Heart right ventricle (tissue), 16 donors: ENCODE results near the gene PRELP. TPM values are rescaled to one million over a fixed set of nuclear protein-coding genes. Genes with fewer than 3 reads are reported as not detected.

Experiments
- ATAC-seq, 8 donors: fragments of 200-7000 bp; cut with Tn5 transposase; one replicate each; pipeline ENCODE4 v1.9.1; 2020; ENCODE audit warnings: mild to moderate bottlenecking in 8 of 8, moderate library complexity in 8 of 8, moderate number of reproducible peaks in 1 of 8
- DNase-seq, 2 donors: peaks; one replicate each; pipeline ENCODE4 v3.0.0-alpha.2; 2020
- H3K27ac ChIP-seq, 10 donors: fragments of 200-600 bp; sonication (generic) in 2 of 10; one replicate each; pipeline versions ENCODE4 v1.5.0 to v1.8.0; 2020 to 2022; ENCODE audit warnings: mild to moderate bottlenecking in 3 of 10
- H3K27me3 ChIP-seq, 7 donors: fragments of 200-600 bp; one replicate each; pipeline ENCODE4 v1.8.0; 2021 to 2022; ENCODE audit warnings: mild to moderate bottlenecking in 2 of 7
- H3K36me3 ChIP-seq, 9 donors: fragments of 200-600 bp; sonication (generic) in 1 of 9; one replicate each; pipeline versions ENCODE4 v1.5.0 to v1.8.0; 2020 to 2022; ENCODE audit warnings: mild to moderate bottlenecking in 2 of 9
- H3K4me1 ChIP-seq, 9 donors: fragments of 200-600 bp; sonication (generic) in 1 of 9; one replicate each; pipeline versions ENCODE4 v1.5.0 to v1.8.0; 2020 to 2022; ENCODE audit warnings: mild to moderate bottlenecking in 4 of 9
- H3K4me3 ChIP-seq, 10 donors: fragments of 200-600 bp; sonication (generic) in 2 of 10; one replicate each; pipeline versions ENCODE4 v1.5.0 to v1.8.0; 2020 to 2022; ENCODE audit warnings: mild to moderate bottlenecking in 7 of 10, moderate library complexity in 2 of 10
- H3K9me3 ChIP-seq, 11 donors: fragments of 200-600 bp in 10 of 11; sonication (generic) in 2 of 11; one replicate each; pipeline versions ENCODE4 v1.5.0 to v1.8.0; 2013 to 2022; ENCODE audit warnings: mild to moderate bottlenecking in 2 of 11, control low read depth in 1 of 11, moderate library complexity in 1 of 11
- CTCF ChIP-seq, 9 donors: fragments of 200-600 bp; sonication (generic) in 2 of 9; IDR thresholded peaks; one replicate each; pipeline versions ENCODE4 v1.5.0 to v1.8.0; 2021 to 2022; ENCODE audit warnings: antibody characterized with exemption in 9 of 9, mild to moderate bottlenecking in 5 of 9, moderate library complexity in 1 of 9
- WGBS, 2 donors: extraction: QIAGEN DNeasy Blood & Tissue Kit; methylation state at CpG; one replicate each; pipeline ENCODE4 v1.1.7; 2013; ENCODE audit warnings: inconsistent platforms in 1 of 2; 5-methylcytosine and 5-hydroxymethylcytosine counted together
- intact Hi-C, 10 donors: fragments of 100-400 bp; cut with DNase I; formaldehyde crosslinking; loops; one replicate each; pipeline versions ENCODE4 v1.11.1 to v1.14.2; 2022
- polyA plus RNA-seq, 2 donors: library from polyadenylated mRNA; stranded (reverse); fragments of 200-250 nt; gene quantifications; one replicate each; pipeline ENCODE4 v1.2.3, GENCODE V29; 2013
- total RNA-seq, 10 donors: library from RNA; stranded (reverse); fragmentation: NEBNext Ultra II Directional in 3 of 10; extraction: Animal tissue kit (Norgen Biotek cat#: 25700) in 3 of 10; gene quantifications; one replicate each; pipeline versions ENCODE4 v1.2.1 to v1.2.4, GENCODE V29; 2021 to 2023
- donor health status: Arrhythmogenic right ventricular cardiomyopathy.
- donor health status: ischemic (EF 13 %, LVEDD 7.1; RV severe dilation, severe dysfunction).
- donor health status: healthy with polysubstance abuse.
- donor health status: DM: no; HTN: yes; CAD: no.
- donor health status: DM: no; HTN: no; CAD: no.
- donor health status: ischemic (EF 25% LVEDD 6.9; RV normal size, moderate dysfunction).
- donor health status: ischemic (EF 25% LVEDD 5.7; RV mildly dilated, moderate dysfunction).
- donor health status: healthy.
- donor health status: DM: yes; HTN: yes; CAD: no.
- donor health status: Ischemic cardiomyopathy.
- donor health status: ischemic (EF 35%, LVEDD 5.7; RV mildly dilated, moderate dysfunction).
- donor health status: nonischemic (EF 11% LVEDD 7.7; RV severe dilation, severe dysfunction).
- donor health status: DM: yes; HTN: yes; CAD: no.
- donor health status: PGD.
- donor health status: ischemic (EF 29% LVEDD 5.4; RV normal size, mild dysfunction).
- donor health status: nonischemic (EF 23%, LVEDD 6.1; RV moderate dilation, normal function).

The PRELP gene
- total and polyA plus RNA-seq, 12 donors, result 3.3 to 37.1 (median 14.9) TPM

- H3K4me3 ChIP-seq, result no peak overlapping the region
- H3K9me3 ChIP-seq, result no peaks in the 10 kb centered on the region
- no peak for DNase-seq
- ATAC-seq, result no peak
- H3K4me1 ChIP-seq, result peaks cover 0 to 11% (median 8%) of the 10 kb centered on the region in 9 donors
- H3K27me3 ChIP-seq, result no peaks in the 10 kb centered on the region
- TF ChIP-seq CTCF (IDR thresholded peaks at IDR 0.05), result no peak
- H3K27ac ChIP-seq, result no peak overlapping the region
- H3K36me3 ChIP-seq, result no peaks in the 10 kb centered on the region
- 100% methylated on average over 1 of the region's 1 CpG for WGBS, 2 donors
- intact Hi-C loops, result loop anchor here in 5 of 10 donors (5.0 to 10.0 kb wide), 3 partner anchors 117 to 295 kb away; partner anchors contain the start of genes ZBED6 (in 1 of the 5) and ZC3H11A (in 1 of the 5)
Measured at GRCh38 chr1:203500279-203500678, 24.7 kb downstream of the PRELP start.

- H3K27ac ChIP-seq, result no peak overlapping the region
- no peaks in the 10 kb centered on the region for H3K9me3 ChIP-seq
- 78 to 86% methylated on average over 3 of the region's 3 CpGs for WGBS, 2 donors
- no peak for TF ChIP-seq CTCF (IDR thresholded peaks at IDR 0.05)
- no peaks in the 10 kb centered on the region for H3K27me3 ChIP-seq
- intact Hi-C loops, result loop anchor here in 7 of 10 donors (1.0 to 10.0 kb wide), 5 partner anchors 113 to 291 kb away; partner anchors contain the start of genes ZBED6 (in 1 of the 7) and ZC3H11A (in 1 of the 7)
- DNase-seq (no peak), ATAC-seq (no peak)
- no peaks in the 10 kb centered on the region for H3K36me3 ChIP-seq
- H3K4me3 ChIP-seq, result no peak overlapping the region
- H3K4me1 ChIP-seq, result peaks cover 15 to 42% (median 32%) of the 10 kb centered on the region in 9 donors
Measured at GRCh38 chr1:203503836-203504235, 28.2 kb downstream of the PRELP start.

- DNase-seq (peak; percentile 74 to 88), ATAC-seq (peak; percentile 30 to 73 (median 54))
- Histone ChIP-seq H3K27me3 (no peaks in the 10 kb centered on the region), H3K4me3 (no peak overlapping the region), H3K4me1 (peaks cover 15 to 50% (median 34%) of the 10 kb centered on the region in 9 donors), H3K36me3 (no peaks in the 10 kb centered on the region), H3K9me3 (no peaks in the 10 kb centered on the region), H3K27ac (peak overlapping the region in 2 of 10 donors; percentile 0 to 29)
- intact Hi-C loops, result loop anchor here (1.0 to 10.0 kb wide), 9 partner anchors 53 to 290 kb away; partner anchors contain the start of genes ATP2B4 (in 8 of the 10), ZBED6 (in 1 of the 10) and ZC3H11A (in 1 of the 10)
- peak; percentile 74 to 94 (median 90) for TF ChIP-seq CTCF (IDR thresholded peaks at IDR 0.05)
- 32 to 34% methylated on average over 12 of the region's 12 CpGs for WGBS, 2 donors
Measured at GRCh38 chr1:203504400-203505250, 29.0 kb downstream of the PRELP start.

GRCh38 chr1:203505526-203506204 is 30.1 kb downstream of the PRELP start:
- DNase-seq (no peak), ATAC-seq (no peak)
- H3K9me3 ChIP-seq, result no peaks in the 10 kb centered on the region
- TF ChIP-seq CTCF (IDR thresholded peaks at IDR 0.05), result no peak
- H3K4me1 ChIP-seq, result peaks cover 15 to 60% (median 36%) of the 10 kb centered on the region in 9 donors
- intact Hi-C loops, result loop anchor here (1.0 to 10.0 kb wide), 10 partner anchors 52 to 289 kb away; partner anchors contain the start of genes ATP2B4 (in 8 of the 10), ZBED6 (in 1 of the 10) and ZC3H11A (in 1 of the 10)
- no peaks in the 10 kb centered on the region for H3K36me3 ChIP-seq
- no peak overlapping the region for H3K27ac ChIP-seq
- WGBS, 2 donors, result 92 to 97% methylated on average over 8 of the region's 8 CpGs
- no peak overlapping the region for H3K4me3 ChIP-seq
- H3K27me3 ChIP-seq, result no peaks in the 10 kb centered on the region
